Measurements from ENCODE around the gene SGO2.

DNA sequence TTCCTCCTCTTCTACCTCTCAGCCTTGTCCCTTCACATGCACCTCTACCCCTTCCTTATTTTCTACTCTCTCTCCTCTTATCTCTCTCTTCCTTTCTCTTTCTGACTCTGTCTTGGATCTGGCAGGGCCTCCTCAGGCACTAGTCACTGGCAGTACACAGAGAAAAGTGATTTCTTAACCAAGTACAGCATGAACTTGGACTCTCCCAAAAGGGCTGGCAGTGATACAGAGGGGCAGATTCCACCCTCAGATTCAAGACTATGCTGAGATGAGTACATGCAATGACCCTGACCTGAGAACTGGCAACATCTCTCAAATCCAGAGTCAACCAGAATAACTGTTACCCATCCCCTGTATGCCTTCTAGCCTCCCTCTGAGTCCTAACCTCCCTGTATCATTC, 64.1 kb downstream of the SGO2 start:
- no peak for TF ChIP-seq CTCF (IDR thresholded peaks at IDR 0.05; ENCODE audit: insufficient read depth, low read length, poor library complexity, severe bottlenecking)
- no peak for TF ChIP-seq EZH2phosphoT487 (conservative IDR thresholded peaks at IDR 0.05; ENCODE audit: low read length)

Measured in SU-DHL-6 (cell line).